Measurements from ENCODE around the gene HS2ST1. TPM values are rescaled to one million over a fixed set of nuclear protein-coding genes. Genes with fewer than 3 reads are reported as not detected.

HS2ST1 gene
- total RNA-seq, 1 donor from 2014 or later = 56.4 TPM

GRCh38 chr1:87155170-87155569, 240.7 kb downstream of the HS2ST1 start:
- Mint-ChIP-seq H3K27ac (ENCODE audit: unreplicated experiment) (peak overlapping the region; percentile 95), H3K27me3 (ENCODE audit: low read depth) (no peaks in the 10 kb centered on the region), H3K9me3 (no peaks in the 10 kb centered on the region), H3K36me3 (ENCODE audit: low read depth) (no peaks in the 10 kb centered on the region), H3K4me3 (peak overlapping the region; percentile 69), H3K4me1 (peaks cover 55% of the 10 kb centered on the region)
- TF ChIP-seq, protein P1, sequence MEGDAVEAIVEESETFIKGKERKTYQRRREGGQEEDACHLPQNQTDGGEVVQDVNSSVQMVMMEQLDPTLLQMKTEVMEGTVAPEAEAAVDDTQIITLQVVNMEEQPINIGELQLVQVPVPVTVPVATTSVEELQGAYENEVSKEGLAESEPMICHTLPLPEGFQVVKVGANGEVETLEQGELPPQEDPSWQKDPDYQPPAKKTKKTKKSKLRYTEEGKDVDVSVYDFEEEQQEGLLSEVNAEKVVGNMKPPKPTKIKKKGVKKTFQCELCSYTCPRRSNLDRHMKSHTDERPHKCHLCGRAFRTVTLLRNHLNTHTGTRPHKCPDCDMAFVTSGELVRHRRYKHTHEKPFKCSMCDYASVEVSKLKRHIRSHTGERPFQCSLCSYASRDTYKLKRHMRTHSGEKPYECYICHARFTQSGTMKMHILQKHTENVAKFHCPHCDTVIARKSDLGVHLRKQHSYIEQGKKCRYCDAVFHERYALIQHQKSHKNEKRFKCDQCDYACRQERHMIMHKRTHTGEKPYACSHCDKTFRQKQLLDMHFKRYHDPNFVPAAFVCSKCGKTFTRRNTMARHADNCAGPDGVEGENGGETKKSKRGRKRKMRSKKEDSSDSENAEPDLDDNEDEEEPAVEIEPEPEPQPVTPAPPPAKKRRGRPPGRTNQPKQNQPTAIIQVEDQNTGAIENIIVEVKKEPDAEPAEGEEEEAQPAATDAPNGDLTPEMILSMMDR (conservative IDR thresholded peaks at IDR 0.05) = no peak
- DNase-seq (ENCODE audit: low read depth, low spot score) = no peak

- Mint-ChIP-seq H3K4me1 (peaks cover 55% of the 10 kb centered on the region), H3K9me3 (no peaks in the 10 kb centered on the region), H3K27me3 (ENCODE audit: low read depth) (no peaks in the 10 kb centered on the region), H3K27ac (ENCODE audit: unreplicated experiment) (peak overlapping the region; percentile 95), H3K36me3 (ENCODE audit: low read depth) (no peaks in the 10 kb centered on the region), H3K4me3 (peak overlapping the region; percentile 69)
- TF ChIP-seq, protein P1 (conservative IDR thresholded peaks at IDR 0.05) = no peak
- DNase-seq (ENCODE audit: low read depth, low spot score) = no peak
These were observed 241.2 kb downstream of the HS2ST1 start for GRCh38 chr1:87155648-87156047.

DNA sequence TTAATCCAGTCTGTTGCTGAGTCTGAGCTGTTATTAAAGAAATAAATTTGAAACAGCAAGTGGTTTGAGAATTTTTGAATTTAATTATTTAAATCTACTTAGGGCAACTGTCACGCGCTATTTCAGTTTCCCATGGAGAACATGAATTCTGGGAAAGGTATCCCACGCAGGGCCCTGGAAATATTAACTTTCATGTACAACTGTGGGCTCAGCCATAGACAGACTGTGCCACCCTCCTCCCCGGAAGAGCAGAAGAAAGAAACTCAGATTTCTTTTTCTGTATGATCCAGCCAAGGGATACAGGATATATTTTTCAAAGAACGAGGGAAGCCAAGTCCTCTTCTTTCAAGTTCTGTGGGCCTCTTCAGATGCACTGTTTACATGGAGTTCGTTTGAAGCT, 241.7 kb downstream of the HS2ST1 start:
- no peaks in the 10 kb centered on the region for H3K9me3 Mint-ChIP-seq
- no peak overlapping the region for H3K4me3 Mint-ChIP-seq
- DNase-seq (ENCODE audit: low read depth, low spot score) = no peak
- peaks cover 51% of the 10 kb centered on the region for H3K4me1 Mint-ChIP-seq
- TF ChIP-seq, protein P1 (conservative IDR thresholded peaks at IDR 0.05) = no peak
- H3K36me3 Mint-ChIP-seq (ENCODE audit: low read depth) = no peaks in the 10 kb centered on the region
- no peaks in the 10 kb centered on the region for H3K27me3 Mint-ChIP-seq (ENCODE audit: low read depth)
- peak overlapping the region; percentile 29 for H3K27ac Mint-ChIP-seq (ENCODE audit: unreplicated experiment)

- Mint-ChIP-seq H3K27ac (ENCODE audit: unreplicated experiment) (no peak overlapping the region), H3K36me3 (ENCODE audit: low read depth) (no peaks in the 10 kb centered on the region), H3K4me3 (no peak overlapping the region), H3K4me1 (peaks cover 30% of the 10 kb centered on the region), H3K27me3 (ENCODE audit: low read depth) (no peaks in the 10 kb centered on the region), H3K9me3 (peaks cover 8% of the 10 kb centered on the region)
- no peak for DNase-seq (ENCODE audit: low read depth, low spot score)
- TF ChIP-seq, protein P1 (conservative IDR thresholded peaks at IDR 0.05) = no peak
These were observed 245.0 kb downstream of the HS2ST1 start for GRCh38 chr1:87159378-87159915.

Other genes with a start within 250 kb of the HS2ST1 start
- 51.9 and 55.3 TPM in 2 replicates for gene SH3GLB1, start 210.1 kb upstream of the HS2ST1 start, total RNA-seq
- gene SELENOF, start 509 bp upstream of the HS2ST1 start, total RNA-seq = 116 and 129 TPM in 2 replicates

All from neural crest cell (in vitro differentiated cells).